ENCODE data around the gene PRDM15. TPM values are rescaled to one million over a fixed set of nuclear protein-coding genes. Genes with fewer than 3 reads are reported as not detected.

The PRDM15 gene
- total and polyA plus RNA-seq, 7 experiments from 2014 or later = 1.3 to 20.1 (median 15.1) TPM

DNA sequence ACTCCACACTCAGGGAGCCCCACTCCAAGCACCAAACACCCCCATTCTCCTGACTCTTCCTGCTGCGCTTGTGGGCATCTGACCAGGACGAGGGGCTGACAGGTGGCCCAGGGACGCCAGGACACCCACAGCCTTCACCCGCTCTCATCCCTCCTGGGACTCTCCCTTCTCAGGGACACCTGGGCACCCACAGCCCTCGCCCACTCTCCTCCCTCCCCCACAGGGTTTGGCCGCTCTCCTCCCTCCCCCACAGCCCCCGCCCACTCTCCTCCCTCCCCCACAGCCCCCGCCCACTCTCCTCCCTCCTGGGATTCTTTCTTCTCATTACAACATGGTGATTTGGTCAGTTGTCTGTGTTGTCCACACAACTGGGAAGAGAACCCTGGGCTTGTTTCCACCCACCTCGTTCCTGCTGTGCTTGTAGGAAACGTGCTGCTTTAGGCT lies 43.4 kb downstream of the PRDM15 start:
- no peak for ATAC-seq
- ChIA-PET POLR2A (no interaction called here), CTCF (no interaction called here)
- peaks cover 3 to 70% (median 6%) of the 10 kb centered on the region in 3 experiments for H3K36me3 ChIP-seq (ENCODE audit: control insufficient read depth in 2 of 3, insufficient read depth in 3 of 3, low read length in 3 of 3)
- H3K27ac ChIP-seq (ENCODE audit: low read depth, low read length) = no peak overlapping the region
- Mint-ChIP-seq H3K36me3 (peaks cover 6 to 50% (median 20%) of the 10 kb centered on the region in 5 donors), H3K27ac (peak overlapping the region in 1 of 9 donors; percentile 42), H3K27me3 (no peaks in the 10 kb centered on the region), H3K4me1 (no peaks in the 10 kb centered on the region), H3K9me3 (peaks cover 0 to 5% (median under 1%) of the 10 kb centered on the region in 11 donors), H3K4me3 (no peak overlapping the region)
- no peaks in the 10 kb centered on the region for H3K9me3 ChIP-seq (ENCODE audit: control insufficient read depth in 2 of 3, low read length in 3 of 3)
- H3K4me3 ChIP-seq (ENCODE audit: low read length) = no peak overlapping the region
- no peak for DNase-seq
- no peaks in the 10 kb centered on the region for H3K27me3 ChIP-seq (ENCODE audit: control insufficient read depth in 2 of 2, insufficient read depth in 2 of 2, low read length in 2 of 2)
- no peaks in the 10 kb centered on the region for H3K4me1 ChIP-seq (ENCODE audit: control insufficient read depth in 2 of 2, insufficient read depth in 2 of 2, low read length in 2 of 2)
- intact Hi-C loops (cut with micrococcal nuclease) = no loop called here

DNA sequence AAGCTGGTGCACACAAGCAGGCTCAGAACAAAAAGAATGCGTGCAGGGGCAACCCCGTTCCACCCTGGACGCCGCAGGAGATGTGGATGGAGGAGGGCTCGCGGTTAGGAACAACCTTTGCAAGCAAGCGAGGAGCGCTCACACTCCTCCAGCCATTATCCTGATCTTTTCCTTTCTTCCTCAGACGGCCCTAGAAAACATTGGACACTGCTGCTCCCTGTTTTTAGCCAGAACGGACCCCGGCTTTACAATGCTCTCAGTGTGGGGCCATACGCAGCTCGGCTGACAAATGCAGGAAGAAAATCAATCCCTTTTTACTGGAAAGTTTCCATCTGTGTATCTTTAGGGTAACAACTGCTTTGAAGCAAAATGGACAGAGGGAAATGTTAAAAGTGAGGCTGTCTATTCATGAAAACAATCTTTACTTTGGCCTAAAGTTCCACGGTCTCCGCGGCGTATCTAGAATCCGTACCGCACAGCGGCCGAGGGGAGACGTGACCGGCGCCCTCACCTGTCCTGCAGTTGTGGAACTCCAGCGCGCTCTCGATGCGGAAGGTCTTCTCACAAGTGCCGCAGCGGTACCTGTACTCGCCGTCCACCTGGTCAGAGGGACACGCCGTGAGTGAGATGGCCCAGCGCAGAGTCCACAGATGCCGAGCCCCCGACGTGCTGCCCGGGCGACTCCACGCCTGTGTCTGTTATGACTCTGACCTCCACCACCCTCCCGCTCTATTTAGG lies 44.0 kb downstream of the PRDM15 start:
- Mint-ChIP-seq H3K27ac (no peak overlapping the region), H3K4me1 (no peaks in the 10 kb centered on the region), H3K27me3 (no peaks in the 10 kb centered on the region), H3K36me3 (peaks cover 2 to 45% (median 13%) of the 10 kb centered on the region in 5 donors), H3K9me3 (no peaks in the 10 kb centered on the region), H3K4me3 (no peak overlapping the region)
- DNase-seq = no peak
- H3K4me1 ChIP-seq (ENCODE audit: control insufficient read depth in 2 of 2, insufficient read depth in 2 of 2, low read length in 2 of 2) = no peaks in the 10 kb centered on the region
- H3K27ac ChIP-seq (ENCODE audit: low read depth, low read length) = no peak overlapping the region
- CTCF ChIA-PET = no interaction called here
- intact Hi-C loops (cut with micrococcal nuclease) = no loop called here
- no peak overlapping the region for H3K4me3 ChIP-seq (ENCODE audit: low read length)
- H3K36me3 ChIP-seq (ENCODE audit: control insufficient read depth in 2 of 3, insufficient read depth in 3 of 3, low read length in 3 of 3) = peaks cover 3 to 70% (median 6%) of the 10 kb centered on the region in 3 experiments
- POLR2A ChIA-PET = no interaction called here
- no peak for ATAC-seq
- H3K9me3 ChIP-seq (ENCODE audit: control insufficient read depth in 2 of 3, low read length in 3 of 3) = no peaks in the 10 kb centered on the region
- no peaks in the 10 kb centered on the region for H3K27me3 ChIP-seq (ENCODE audit: control insufficient read depth in 2 of 2, insufficient read depth in 2 of 2, low read length in 2 of 2)

DNA sequence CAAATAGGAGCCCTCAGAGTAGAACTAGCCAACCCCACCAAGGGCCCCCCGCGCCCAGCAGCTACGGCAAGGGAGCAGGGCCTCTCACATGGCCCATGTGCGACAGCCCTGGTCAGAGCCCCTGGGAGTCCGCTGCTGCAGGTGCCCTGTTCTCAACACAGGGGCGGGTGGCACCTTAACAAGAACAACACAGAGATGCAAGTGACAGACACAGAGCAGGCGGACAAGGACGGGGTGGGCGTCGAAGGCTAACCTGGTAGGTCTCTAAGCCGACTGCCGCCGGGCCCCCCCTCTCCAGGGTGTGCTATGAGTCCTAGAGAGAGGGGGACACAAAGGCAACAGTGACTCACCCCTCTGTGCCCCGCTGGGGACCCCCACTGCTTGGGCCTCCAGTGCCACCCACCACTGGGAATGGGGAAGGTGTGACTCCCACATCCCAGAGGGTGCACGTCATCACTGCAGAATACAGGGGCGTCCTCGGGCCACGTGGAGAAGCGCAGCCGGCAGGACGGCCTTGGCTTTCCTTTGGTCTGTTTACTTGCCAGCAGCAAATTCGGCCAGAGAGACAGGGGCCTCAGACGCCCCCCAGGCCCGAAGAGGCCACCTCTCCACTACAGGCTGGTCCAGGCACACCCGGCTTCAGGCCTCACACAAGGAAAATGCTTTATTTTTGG lies 44.8 kb downstream of the PRDM15 start:
- H3K4me3 Mint-ChIP-seq = no peak overlapping the region
- Histone ChIP-seq H3K9me3 (ENCODE audit: control insufficient read depth in 2 of 3, low read length in 3 of 3) (no peaks in the 10 kb centered on the region), H3K27ac (ENCODE audit: low read depth, low read length) (no peak overlapping the region), H3K36me3 (ENCODE audit: control insufficient read depth in 2 of 3, insufficient read depth in 3 of 3, low read length in 3 of 3) (peaks cover under 1 to 68% (median 3%) of the 10 kb centered on the region in 3 experiments), H3K4me3 (ENCODE audit: low read length) (no peak overlapping the region), H3K27me3 (ENCODE audit: control insufficient read depth in 2 of 2, insufficient read depth in 2 of 2, low read length in 2 of 2) (no peaks in the 10 kb centered on the region), H3K4me1 (ENCODE audit: control insufficient read depth in 2 of 2, insufficient read depth in 2 of 2, low read length in 2 of 2) (no peaks in the 10 kb centered on the region)
- ChIA-PET POLR2A (no interaction called here), CTCF (interaction anchor here (1.2 kb wide), 1 partner anchor 12 kb away, joined by 3 read pairs; no protein-coding TSS in a partner anchor)
- no peak overlapping the region for H3K27ac Mint-ChIP-seq
- ATAC-seq (no peak), DNase-seq (no peak)
- H3K4me1 Mint-ChIP-seq = no peaks in the 10 kb centered on the region
- H3K9me3 Mint-ChIP-seq = no peaks in the 10 kb centered on the region
- peaks cover 0 to 42% (median 13%) of the 10 kb centered on the region in 5 donors for H3K36me3 Mint-ChIP-seq
- intact Hi-C loops (cut with micrococcal nuclease) = no loop called here
- no peaks in the 10 kb centered on the region for H3K27me3 Mint-ChIP-seq

DNA sequence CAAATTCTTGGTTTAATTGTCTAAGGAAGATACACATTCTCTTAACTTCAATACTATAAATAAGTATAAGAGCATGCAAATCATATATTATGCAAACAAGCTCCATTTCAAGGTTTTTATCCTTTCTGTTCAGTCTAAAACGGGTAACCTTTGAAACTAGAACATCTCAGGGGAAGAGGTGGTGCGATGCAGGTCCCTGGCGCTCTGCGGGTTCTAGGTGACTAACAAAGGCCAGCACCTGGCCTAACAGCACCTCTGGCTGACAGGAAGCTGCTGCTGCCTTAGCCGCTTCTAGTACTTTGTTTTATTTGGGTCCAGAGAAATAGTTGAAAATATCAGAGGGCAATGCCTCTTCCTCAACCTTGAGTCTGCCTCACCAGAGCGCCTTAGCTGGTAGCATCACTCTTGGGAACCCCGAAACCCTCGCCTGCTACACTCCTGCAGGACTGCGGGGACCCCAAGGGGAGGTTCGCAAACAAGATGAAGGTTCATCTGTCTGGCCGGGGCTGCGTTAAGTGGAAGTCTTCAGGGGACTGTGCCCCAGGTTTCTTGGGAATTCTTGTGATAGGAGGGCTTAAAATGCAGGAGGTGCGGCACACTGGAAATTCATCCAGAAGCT lies 45.5 kb downstream of the PRDM15 start:
- no peak overlapping the region for H3K27ac Mint-ChIP-seq
- Histone ChIP-seq H3K27ac (ENCODE audit: low read depth, low read length) (no peak overlapping the region), H3K4me1 (ENCODE audit: control insufficient read depth in 2 of 2, insufficient read depth in 2 of 2, low read length in 2 of 2) (no peaks in the 10 kb centered on the region), H3K36me3 (ENCODE audit: control insufficient read depth in 2 of 3, insufficient read depth in 3 of 3, low read length in 3 of 3) (peaks cover 0 to 61% (median 3%) of the 10 kb centered on the region in 3 experiments), H3K9me3 (ENCODE audit: control insufficient read depth in 2 of 3, low read length in 3 of 3) (no peaks in the 10 kb centered on the region), H3K4me3 (ENCODE audit: low read length) (no peak overlapping the region), H3K27me3 (ENCODE audit: control insufficient read depth in 2 of 2, insufficient read depth in 2 of 2, low read length in 2 of 2) (no peaks in the 10 kb centered on the region)
- intact Hi-C loops (cut with micrococcal nuclease) = no loop called here
- H3K36me3 Mint-ChIP-seq = peaks cover 0 to 35% (median 13%) of the 10 kb centered on the region in 5 donors
- DNase-seq (no peak), ATAC-seq (no peak)
- no peak overlapping the region for H3K4me3 Mint-ChIP-seq
- ChIA-PET CTCF (interaction anchor here (1.2 kb wide), 1 partner anchor 12 kb away, joined by 3 read pairs; no protein-coding TSS in a partner anchor), POLR2A (no interaction called here)
- H3K4me1 Mint-ChIP-seq = no peaks in the 10 kb centered on the region
- no peaks in the 10 kb centered on the region for H3K9me3 Mint-ChIP-seq
- H3K27me3 Mint-ChIP-seq = no peaks in the 10 kb centered on the region

DNA sequence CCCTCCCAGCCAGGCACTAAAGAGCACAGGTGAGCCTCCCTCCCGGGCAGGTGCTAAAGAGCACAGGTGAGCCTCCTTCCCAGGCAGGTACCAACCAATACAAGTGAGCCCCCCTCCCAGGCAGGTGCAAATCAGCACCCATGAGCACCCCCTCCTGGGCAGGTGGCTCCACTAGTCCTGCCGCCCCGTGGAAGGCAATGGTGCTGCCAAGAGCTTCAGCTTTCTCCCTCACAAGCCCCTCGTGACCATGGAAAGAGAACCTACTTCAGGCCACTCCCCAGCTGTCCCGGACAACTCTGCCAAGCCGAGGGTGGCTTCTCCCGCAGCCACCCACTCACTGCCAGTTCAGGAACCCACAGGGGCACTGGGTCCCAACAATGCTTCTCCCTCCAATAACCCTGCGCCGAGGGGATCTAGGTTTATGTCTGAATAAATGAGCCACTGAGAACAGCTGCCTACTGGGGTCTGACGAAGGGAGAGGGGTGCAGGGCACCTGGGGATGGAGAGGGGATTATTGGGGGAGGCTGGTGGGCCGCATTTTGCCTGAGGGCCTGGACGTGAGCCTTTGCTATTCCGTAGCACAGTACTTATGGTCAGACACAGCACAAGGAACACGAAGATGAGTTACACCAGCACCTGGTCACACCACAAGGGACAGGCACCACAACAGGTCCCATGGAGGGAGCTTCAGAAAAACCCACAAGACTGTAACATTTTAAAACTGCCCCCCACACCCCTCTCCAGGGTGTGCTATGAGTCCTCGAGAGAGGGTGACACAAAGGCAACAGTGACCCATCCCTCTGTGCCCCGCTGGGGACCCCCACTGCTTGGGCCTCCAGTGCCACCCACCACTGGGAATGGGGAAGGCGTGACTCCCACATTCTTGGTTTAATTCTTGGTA lies 46.3 kb downstream of the PRDM15 start:
- no peaks in the 10 kb centered on the region for H3K27me3 Mint-ChIP-seq
- no peak for ATAC-seq
- ChIA-PET CTCF (interaction anchor here (1.2 kb wide), 1 partner anchor 11 kb away, joined by 3 read pairs; no protein-coding TSS in a partner anchor), POLR2A (no interaction called here)
- no peaks in the 10 kb centered on the region for H3K4me1 Mint-ChIP-seq
- H3K4me3 ChIP-seq (ENCODE audit: low read length) = no peak overlapping the region
- H3K36me3 ChIP-seq (ENCODE audit: control insufficient read depth in 2 of 3, insufficient read depth in 3 of 3, low read length in 3 of 3) = peaks cover 0 to 63% (median 3%) of the 10 kb centered on the region in 3 experiments
- intact Hi-C loops (cut with micrococcal nuclease) = no loop called here
- H3K27me3 ChIP-seq (ENCODE audit: control insufficient read depth in 2 of 2, insufficient read depth in 2 of 2, low read length in 2 of 2) = no peaks in the 10 kb centered on the region
- H3K27ac Mint-ChIP-seq = no peak overlapping the region
- H3K9me3 ChIP-seq (ENCODE audit: control insufficient read depth in 2 of 3, low read length in 3 of 3) = no peaks in the 10 kb centered on the region
- no peaks in the 10 kb centered on the region for H3K9me3 Mint-ChIP-seq
- peaks cover 0 to 29% (median 13%) of the 10 kb centered on the region in 5 donors for H3K36me3 Mint-ChIP-seq
- no peak overlapping the region for H3K27ac ChIP-seq (ENCODE audit: low read depth, low read length)
- no peak for DNase-seq
- H3K4me3 Mint-ChIP-seq = no peak overlapping the region
- H3K4me1 ChIP-seq (ENCODE audit: control insufficient read depth in 2 of 2, insufficient read depth in 2 of 2, low read length in 2 of 2) = no peaks in the 10 kb centered on the region

DNA sequence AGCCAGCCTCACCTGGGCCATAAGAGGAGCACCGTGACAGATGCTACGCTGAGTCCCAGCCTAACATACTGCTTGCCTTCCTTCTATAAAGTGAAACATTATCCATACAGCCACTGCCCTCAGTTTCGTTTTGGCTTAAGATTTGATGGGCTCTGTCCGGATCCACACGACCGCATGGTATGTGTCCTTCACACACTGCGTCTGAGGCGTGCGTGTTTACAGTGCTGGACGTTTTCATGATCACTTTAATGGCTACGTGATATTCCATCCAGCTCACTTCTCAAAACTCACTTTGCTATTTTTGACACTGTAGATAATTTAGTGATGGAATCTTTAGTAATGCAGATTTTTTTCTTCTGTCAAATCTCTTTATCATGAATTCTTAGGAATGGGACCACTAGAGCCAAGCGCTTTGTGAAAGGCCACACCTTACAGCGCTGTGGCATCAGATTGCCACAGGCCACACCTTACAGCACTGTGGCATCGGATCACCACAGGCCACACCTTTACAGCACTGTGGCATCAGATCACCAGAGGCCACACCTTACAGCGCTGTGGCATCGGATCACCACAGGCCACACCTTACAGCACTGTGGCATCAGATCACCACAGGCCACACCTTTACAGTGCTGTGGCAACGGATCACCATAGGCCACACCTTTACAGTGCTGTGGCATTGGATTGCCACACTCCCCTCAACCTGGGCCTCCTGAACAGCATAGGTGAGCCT lies 47.1 kb downstream of the PRDM15 start:
- H3K9me3 Mint-ChIP-seq = no peaks in the 10 kb centered on the region
- no peak overlapping the region for H3K27ac ChIP-seq (ENCODE audit: low read depth, low read length)
- H3K9me3 ChIP-seq (ENCODE audit: control insufficient read depth in 2 of 3, low read length in 3 of 3) = no peaks in the 10 kb centered on the region
- POLR2A ChIA-PET = no interaction called here
- intact Hi-C loops (cut with micrococcal nuclease) = no loop called here
- H3K4me3 Mint-ChIP-seq = no peak overlapping the region
- peaks cover 0 to 57% (median 3%) of the 10 kb centered on the region in 3 experiments for H3K36me3 ChIP-seq (ENCODE audit: control insufficient read depth in 2 of 3, insufficient read depth in 3 of 3, low read length in 3 of 3)
- peaks cover 0 to 24% (median 10%) of the 10 kb centered on the region in 5 donors for H3K36me3 Mint-ChIP-seq
- no peak overlapping the region for H3K4me3 ChIP-seq (ENCODE audit: low read length)
- H3K4me1 ChIP-seq (ENCODE audit: control insufficient read depth in 2 of 2, insufficient read depth in 2 of 2, low read length in 2 of 2) = no peaks in the 10 kb centered on the region
- ATAC-seq (no peak), DNase-seq (no peak)
- H3K27ac Mint-ChIP-seq = peak overlapping the region in 1 of 9 donors; percentile 37
- no peaks in the 10 kb centered on the region for H3K4me1 Mint-ChIP-seq
- no peaks in the 10 kb centered on the region for H3K27me3 ChIP-seq (ENCODE audit: control insufficient read depth in 2 of 2, insufficient read depth in 2 of 2, low read length in 2 of 2)
- H3K27me3 Mint-ChIP-seq = no peaks in the 10 kb centered on the region
- CTCF ChIA-PET = no interaction called here
